NOMO-1 treated with DMSO at 0.1 percent for 48 hours (cell line): ENCODE results near the gene RIF1.
"Not testable (repeated sequence)": the region's sequence is repeated elsewhere in the genome, so short reads cannot be mapped to it uniquely, and the experiment has no call there.

ENCODE experiments used
- DNase-seq: peaks from one replicate; lab custom pipeline; 2025; ENCODE audit not compliant: unreplicated experiment; lab: John Stamatoyannopoulos, UW

The RIF1 gene

GRCh38 chr2:151421681-151422080 is 12.0 kb downstream of the RIF1 start:
- DNase-seq, result not testable (repeated sequence)

DNA sequence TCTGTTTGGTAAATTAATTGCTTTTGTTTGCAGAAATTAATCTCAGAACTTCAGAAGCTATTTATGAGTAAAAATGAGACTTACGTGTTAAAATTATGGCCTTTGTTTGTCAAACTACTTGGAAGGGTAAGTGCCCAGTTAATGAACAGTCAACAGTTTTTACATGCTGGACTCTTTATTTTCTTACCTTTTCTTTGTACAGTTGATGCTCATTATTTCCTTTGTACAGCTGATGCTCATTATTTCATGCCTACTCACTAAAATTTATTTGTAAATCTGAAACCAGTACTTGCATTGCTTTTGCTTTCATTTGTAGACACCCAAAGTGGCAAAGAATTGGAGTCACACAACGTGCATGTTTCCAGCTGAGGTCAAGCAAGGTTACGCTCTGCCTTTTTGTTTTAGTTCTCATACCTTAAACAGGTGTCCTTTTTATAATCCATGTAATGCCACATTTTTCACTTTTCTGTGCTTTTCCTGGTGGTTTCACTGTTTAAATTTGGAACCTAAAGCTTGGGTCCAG is 13.3 kb downstream of the RIF1 start:
- DNase-seq, result no peak

- no peak for DNase-seq
Measured at GRCh38 chr2:151423760-151424159, 14.1 kb downstream of the RIF1 start.

- no peak for DNase-seq
Measured at GRCh38 chr2:151437630-151438029, 27.9 kb downstream of the RIF1 start.

DNA sequence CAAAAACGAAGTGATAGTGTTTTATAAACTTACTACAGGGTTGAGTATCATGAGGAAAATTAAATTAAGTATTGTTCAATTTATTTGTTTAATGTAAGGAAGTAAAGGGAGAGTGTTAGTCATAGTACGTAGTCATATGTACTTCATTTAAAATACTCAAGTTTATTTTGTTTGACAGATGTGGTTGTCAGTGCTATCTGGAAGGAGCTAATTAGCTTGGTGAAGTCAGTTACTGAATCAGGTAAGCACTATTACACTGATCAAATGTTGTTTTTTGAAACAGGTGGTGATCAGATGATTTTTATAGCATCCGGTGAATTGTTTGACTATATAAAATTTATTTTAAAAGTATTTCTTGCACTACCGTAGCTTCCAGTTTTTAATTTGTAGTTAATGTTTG is 28.8 kb downstream of the RIF1 start:
- no peak for DNase-seq

- no peak for DNase-seq
Measured at GRCh38 chr2:151439127-151439526, 29.4 kb downstream of the RIF1 start.

DNA sequence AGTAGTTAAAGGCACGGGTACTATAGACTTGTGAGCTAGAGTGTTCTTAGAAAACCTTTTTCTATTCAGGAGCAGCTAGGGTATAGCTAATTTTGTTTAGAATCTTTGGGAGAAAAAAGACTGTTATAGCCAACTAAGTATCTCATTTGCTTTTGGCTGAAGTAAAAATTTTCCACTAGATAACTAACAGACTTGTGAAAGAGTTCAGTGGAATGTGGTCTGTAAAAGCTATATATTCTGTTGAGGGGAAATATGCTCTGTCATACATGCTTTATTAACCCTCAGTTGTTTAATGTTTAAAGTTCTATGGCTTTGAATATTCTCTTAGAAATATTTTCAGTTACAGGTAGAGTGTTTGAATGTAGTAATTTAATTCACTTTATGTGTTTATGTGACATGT is 49.7 kb downstream of the RIF1 start:
- DNase-seq, result no peak

DNA sequence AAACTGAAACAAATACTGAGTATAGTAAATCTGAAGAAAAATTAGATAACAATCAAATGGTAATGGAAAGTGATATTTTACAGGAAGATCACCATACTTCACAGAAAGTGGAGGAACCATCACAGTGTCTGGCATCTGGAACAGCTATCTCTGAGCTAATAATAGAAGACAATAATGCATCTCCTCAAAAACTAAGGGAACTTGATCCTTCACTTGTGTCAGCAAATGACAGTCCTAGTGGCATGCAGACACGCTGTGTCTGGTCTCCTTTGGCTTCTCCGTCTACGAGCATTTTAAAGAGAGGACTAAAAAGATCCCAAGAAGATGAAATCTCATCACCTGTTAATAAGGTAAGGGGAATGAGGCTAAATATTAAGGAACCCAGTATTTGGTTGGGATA is 56.1 kb downstream of the RIF1 start:
- DNase-seq, result no peak

DNA sequence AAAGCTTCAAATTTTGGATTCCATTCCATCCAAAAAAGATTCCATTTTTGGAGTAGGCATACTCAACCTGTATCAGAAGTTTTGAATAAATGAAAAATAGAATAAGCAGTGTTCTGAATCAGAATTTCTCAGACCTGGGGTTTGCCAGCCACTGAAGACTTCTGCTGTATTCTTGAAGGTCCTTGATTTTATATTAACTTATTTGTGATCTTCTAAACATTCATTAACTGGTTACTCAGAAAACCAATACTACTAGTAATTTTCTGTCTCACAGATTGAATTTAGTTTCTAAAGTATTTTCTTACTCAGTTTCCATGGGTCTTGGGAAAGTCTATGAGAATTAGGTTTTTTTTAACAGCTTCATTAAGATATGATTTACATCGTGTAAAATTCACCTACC is 60.9 kb downstream of the RIF1 start:
- no peak for DNase-seq

DNA sequence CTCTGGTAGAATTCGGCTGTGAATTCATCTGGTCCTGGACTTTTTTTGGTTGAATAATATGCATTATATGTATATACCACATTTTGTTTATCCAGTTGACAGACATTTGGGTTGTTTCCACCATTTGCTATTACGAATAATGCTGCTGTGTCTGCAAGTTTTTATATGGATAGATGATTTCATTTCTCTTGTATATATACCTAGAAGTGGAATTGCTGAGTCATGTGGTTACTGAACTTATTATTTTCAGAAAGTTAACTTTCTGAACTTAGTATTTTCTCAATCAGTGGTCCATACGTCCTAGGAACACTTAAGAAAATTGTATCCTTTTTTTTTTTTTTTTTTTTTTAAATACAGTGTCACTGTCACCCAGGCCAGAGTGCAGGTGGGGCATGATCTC is 63.3 kb downstream of the RIF1 start:
- DNase-seq, result no peak

DNA sequence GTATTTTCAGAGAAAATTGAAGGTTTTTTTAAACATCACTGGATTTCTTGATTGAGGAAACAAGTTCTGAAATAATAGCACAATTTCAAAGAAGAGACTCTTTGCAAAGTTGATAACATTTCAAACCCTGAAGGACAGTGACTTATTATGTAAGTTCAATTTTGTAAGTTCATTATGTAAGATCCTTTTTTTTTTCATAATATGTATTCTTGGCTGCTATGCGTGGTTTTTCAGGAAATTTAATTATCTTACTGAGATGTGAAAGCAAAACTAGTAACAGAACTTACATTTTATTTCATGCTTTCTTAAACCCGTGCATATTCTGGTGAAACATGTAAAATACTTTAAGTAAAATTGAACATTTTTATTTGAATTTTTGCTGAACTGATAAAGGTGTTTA is 65.4 kb downstream of the RIF1 start:
- DNase-seq, result peak; percentile 70

- DNase-seq, result no peak
Measured at GRCh38 chr2:151476287-151476686, 66.6 kb downstream of the RIF1 start.

DNA sequence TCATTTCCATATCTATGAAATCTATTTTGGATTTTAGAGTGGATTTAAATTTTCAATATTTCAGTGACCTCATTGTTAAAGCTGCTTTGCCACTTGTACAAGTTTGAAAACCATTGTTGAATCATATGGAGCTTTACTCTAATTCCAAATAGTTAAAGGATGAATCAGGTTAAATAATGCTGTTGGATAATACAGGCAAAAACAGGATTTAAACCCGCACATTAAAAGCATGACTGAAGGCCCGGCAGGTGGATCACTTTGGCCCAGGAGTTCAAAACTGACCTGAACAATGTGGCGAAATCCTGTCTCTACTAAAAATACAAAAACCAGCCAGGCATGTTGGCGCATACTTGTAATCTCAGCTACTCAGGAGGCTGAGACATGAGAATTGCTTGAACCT is 68.3 kb downstream of the RIF1 start:
- no peak for DNase-seq

- no peak for DNase-seq
Measured at GRCh38 chr2:151481744-151482143, 72.0 kb downstream of the RIF1 start.

GRCh38 chr2:151482171-151482725 is 72.5 kb downstream of the RIF1 start:
- DNase-seq, result peak; percentile 9

GRCh38 chr2:151483546-151483945 is 73.8 kb downstream of the RIF1 start:
- no peak for DNase-seq

DNA sequence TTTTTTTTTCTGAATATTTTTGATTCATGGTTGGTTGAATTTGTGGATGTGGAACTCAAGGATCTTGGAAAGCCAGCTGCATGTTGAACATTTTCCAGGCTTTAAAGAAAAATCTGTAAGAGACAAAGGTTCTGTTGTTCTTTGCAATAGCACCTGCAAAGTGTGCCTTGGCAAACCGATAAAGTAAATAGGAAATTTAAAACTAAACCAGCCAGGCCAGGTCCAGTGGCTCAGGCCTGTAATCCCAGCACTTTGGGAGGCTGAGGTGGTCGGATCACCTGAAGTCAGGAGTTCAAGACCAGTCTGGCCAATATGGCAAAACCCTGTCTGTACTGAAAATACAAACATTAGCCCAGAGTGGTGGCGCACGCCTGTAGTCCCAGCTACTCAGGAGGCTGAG is 74.4 kb downstream of the RIF1 start:
- DNase-seq, result no peak

GRCh38 chr2:151486053-151486452 is 76.4 kb downstream of the RIF1 start:
- DNase-seq, result no peak

DNA sequence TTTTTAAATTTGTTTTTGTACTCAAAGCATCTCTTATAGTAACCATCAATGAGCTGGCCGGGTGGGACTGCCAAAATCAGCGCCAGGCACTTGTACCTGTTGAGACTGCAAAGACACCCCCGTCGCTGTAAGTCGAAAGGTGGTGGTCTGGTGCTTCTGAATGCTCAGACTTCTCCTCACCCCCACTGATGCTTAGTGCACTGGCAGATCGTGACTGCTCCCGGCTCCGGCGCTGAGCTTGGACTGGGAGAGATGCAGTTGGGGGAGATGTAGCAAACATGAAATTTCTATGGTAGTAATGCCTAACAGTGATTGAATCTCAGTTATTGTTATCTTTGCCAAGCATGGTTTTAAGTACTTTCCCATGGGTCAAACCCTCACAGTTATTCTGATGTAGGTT is 80.6 kb downstream of the RIF1 start:
- DNase-seq, result no peak

- DNase-seq, result no peak
Measured at GRCh38 chr2:151491496-151491895, 81.8 kb downstream of the RIF1 start.

DNA sequence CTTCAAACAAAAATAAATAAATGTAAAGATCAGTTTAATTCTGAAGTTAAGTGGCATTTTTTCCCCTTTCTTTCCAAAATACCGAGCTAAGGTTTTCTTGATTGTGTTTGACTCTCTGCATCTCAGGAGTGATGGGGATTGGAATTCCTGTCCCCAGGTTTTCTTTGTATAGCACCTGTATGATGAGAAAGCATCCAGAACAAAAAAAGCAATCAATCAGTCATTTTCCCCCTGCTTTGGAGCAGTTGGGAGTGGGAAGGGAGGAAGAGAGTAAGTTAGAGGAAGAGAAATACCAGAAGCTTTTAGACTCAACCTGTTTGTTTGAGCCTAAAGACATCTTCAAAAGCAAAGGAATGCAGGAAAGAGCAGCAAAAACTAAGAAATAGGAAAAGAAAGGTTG is 88.5 kb downstream of the RIF1 start:
- no peak for DNase-seq

DNA sequence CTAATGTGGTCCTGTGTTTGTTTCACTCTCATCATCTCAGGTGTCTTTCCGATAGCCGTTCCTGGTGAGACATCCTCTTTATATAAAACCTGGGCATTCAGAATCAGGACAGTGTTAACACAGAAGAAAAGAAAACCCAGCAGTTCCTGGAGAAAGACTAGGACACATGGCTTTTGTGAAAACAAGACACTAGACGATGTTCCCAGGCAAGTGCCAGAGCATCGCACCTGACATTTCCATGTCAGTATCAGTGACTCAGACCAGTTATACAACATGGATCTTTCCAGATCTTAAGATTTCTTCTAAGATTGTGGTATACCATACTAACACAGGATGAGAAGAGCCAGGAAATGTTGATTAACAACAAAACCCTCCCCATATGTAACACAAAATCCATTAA is 96.5 kb downstream of the RIF1 start:
- no peak for DNase-seq

GRCh38 chr2:151508519-151508918 is 98.8 kb downstream of the RIF1 start:
- DNase-seq, result no peak

- no peak for DNase-seq
Measured at GRCh38 chr2:151518802-151519201, 109.1 kb downstream of the RIF1 start.
